ENCODE results near the gene MACIR. TPM values are rescaled to one million over a fixed set of nuclear protein-coding genes. Genes with fewer than 3 reads are reported as not detected.

The MACIR gene
- total RNA-seq, 4 donors from 2014 or later, result 4.1 to 42.7 (median 24.1) TPM

GRCh38 chr5:103298607-103299188, 40.1 kb downstream of the MACIR start:
- H3K4me3 ChIP-seq, result no peak overlapping the region
- no peaks in the 10 kb centered on the region for H3K27me3 ChIP-seq
- H3K4me1 ChIP-seq, result no peaks in the 10 kb centered on the region
- H3K9me3 ChIP-seq, result no peaks in the 10 kb centered on the region
- no peaks in the 10 kb centered on the region for H3K36me3 ChIP-seq
- H3K27ac ChIP-seq, result no peak overlapping the region
- no peak for TF ChIP-seq CTCF (IDR thresholded peaks at IDR 0.05)
- no peak for TF ChIP-seq POLR2A (IDR thresholded peaks at IDR 0.05)
- no peak for DNase-seq

- TF ChIP-seq POLR2A (IDR thresholded peaks at IDR 0.05), result no peak
- TF ChIP-seq CTCF (IDR thresholded peaks at IDR 0.05), result peak in 3 of 6 experiments; percentile 18 to 26 (median 24)
- peak in 1 of 3 donors; percentile 49 for DNase-seq
- Histone ChIP-seq H3K9me3 (no peaks in the 10 kb centered on the region), H3K27me3 (no peaks in the 10 kb centered on the region), H3K4me3 (no peak overlapping the region), H3K36me3 (no peaks in the 10 kb centered on the region), H3K4me1 (no peaks in the 10 kb centered on the region), H3K27ac (peak overlapping the region in 1 of 4 donors; percentile 62)
Observed at GRCh38 chr5:103305809-103306208, 47.2 kb downstream of the MACIR start.

- no peaks in the 10 kb centered on the region for H3K27me3 ChIP-seq
- no peak for DNase-seq
- H3K4me3 ChIP-seq, result no peak overlapping the region
- H3K9me3 ChIP-seq, result no peaks in the 10 kb centered on the region
- TF ChIP-seq POLR2A (IDR thresholded peaks at IDR 0.05) (no peak), CTCF (IDR thresholded peaks at IDR 0.05) (no peak)
- no peaks in the 10 kb centered on the region for H3K36me3 ChIP-seq
- no peaks in the 10 kb centered on the region for H3K4me1 ChIP-seq
- no peak overlapping the region for H3K27ac ChIP-seq
Observed at GRCh38 chr5:103307470-103307869, 48.9 kb downstream of the MACIR start.

DNA sequence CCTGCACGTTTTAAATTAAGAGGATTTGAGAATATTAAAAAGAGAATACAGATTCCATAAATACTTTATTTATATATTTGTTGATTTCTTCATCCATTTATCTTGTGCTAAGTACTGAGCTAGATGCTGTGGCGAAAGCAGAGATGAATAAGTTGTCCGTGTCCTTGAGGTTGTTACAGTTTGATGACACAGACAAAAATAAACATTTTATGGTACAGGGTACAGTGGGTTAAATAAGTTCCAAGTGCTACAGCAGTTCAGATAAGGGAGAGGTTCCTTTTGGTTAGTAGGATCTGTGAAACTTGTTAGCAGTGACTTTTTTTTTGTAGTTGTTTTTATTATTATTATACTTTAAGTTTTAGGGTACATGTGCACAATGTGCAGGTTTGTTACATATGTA, 50.2 kb downstream of the MACIR start:
- TF ChIP-seq CTCF (IDR thresholded peaks at IDR 0.05) (no peak), POLR2A (IDR thresholded peaks at IDR 0.05) (no peak)
- Histone ChIP-seq H3K27ac (no peak overlapping the region), H3K4me1 (no peaks in the 10 kb centered on the region), H3K27me3 (no peaks in the 10 kb centered on the region), H3K36me3 (no peaks in the 10 kb centered on the region), H3K4me3 (no peak overlapping the region), H3K9me3 (no peaks in the 10 kb centered on the region)
- DNase-seq, result no peak

DNA sequence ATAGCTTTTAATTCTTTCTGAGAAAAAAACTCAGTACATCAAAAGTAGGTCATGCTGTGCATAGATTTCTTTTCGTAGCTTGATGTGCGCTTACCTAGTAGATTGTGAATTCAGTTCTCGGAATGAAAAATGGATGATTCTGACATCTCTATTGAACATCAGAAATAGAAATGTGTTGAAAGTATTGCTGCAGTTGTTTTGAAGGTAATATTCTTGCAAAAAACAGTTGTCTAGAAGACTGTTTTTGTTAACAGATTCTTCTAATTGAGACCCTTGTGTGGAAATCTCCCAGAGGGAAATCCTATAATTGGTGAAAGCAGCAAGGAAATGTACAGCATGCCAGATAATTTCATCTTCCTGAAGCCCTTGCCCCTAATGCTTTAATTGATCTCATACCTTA, 54.5 kb downstream of the MACIR start:
- no peak for TF ChIP-seq POLR2A (IDR thresholded peaks at IDR 0.05)
- no peak for TF ChIP-seq CTCF (IDR thresholded peaks at IDR 0.05)
- Histone ChIP-seq H3K27me3 (no peaks in the 10 kb centered on the region), H3K4me3 (no peak overlapping the region), H3K9me3 (no peaks in the 10 kb centered on the region), H3K36me3 (no peaks in the 10 kb centered on the region), H3K27ac (no peak overlapping the region), H3K4me1 (no peaks in the 10 kb centered on the region)
- no peak for DNase-seq

DNA sequence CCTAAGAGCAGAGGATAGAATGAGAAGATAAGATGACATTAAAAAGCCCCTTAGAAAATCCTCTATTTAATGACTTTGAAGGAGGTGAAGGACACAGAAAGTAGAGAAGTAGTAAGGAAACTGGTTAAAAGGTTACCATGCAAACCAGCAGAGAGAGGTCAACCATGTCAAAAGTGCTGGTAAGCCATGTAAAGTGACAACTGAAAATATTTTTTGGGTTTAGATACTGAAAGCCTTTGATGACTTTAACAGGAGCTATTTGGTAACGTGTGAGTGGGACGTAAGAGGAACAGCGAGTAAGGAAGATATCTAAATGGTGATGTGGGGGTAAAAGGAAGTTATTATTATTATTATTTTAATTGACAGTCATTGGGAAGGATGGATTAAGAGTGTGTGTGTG, 56.9 kb downstream of the MACIR start:
- no peak for TF ChIP-seq POLR2A (IDR thresholded peaks at IDR 0.05)
- no peak for TF ChIP-seq CTCF (IDR thresholded peaks at IDR 0.05)
- H3K4me1 ChIP-seq, result no peaks in the 10 kb centered on the region
- H3K9me3 ChIP-seq, result no peaks in the 10 kb centered on the region
- H3K27me3 ChIP-seq, result no peaks in the 10 kb centered on the region
- no peak for DNase-seq
- no peak overlapping the region for H3K4me3 ChIP-seq
- H3K36me3 ChIP-seq, result no peaks in the 10 kb centered on the region
- no peak overlapping the region for H3K27ac ChIP-seq
